GM21528 (cell line): ENCODE results near the gene EZR.

Experiments used
- ATAC-seq: cut with Tn5 transposase; IDR thresholded peaks from one replicate; pipeline ENCODE4 v1.9.1; 2021; ENCODE audit warnings: mild to moderate bottlenecking, moderate library complexity; ENCODE audit not compliant: unreplicated experiment, low FRiP score

The EZR gene

GRCh38 chr6:158819213-158819976, at the start of gene EZR:
TSS of gene EZR (minus strand) at chr6:158819368. CDS start at chr6:158818093, 1,275 bp downstream.
- ATAC-seq, result peak; percentile 45

GRCh38 chr6:158868122-158868480, 48.9 kb upstream of the EZR start:
- ATAC-seq, result no peak

GRCh38 chr6:158867381-158868121, 48.4 kb upstream of the EZR start:
- ATAC-seq, result no peak

GRCh38 chr6:158865769-158866168, 46.6 kb upstream of the EZR start:
- ATAC-seq, result no peak

- no peak for ATAC-seq
These were observed 44.5 kb upstream of the EZR start for GRCh38 chr6:158863646-158864045.

- no peak for ATAC-seq
These were observed 42.7 kb upstream of the EZR start for GRCh38 chr6:158861686-158862381.

- ATAC-seq, result no peak
These were observed 41.2 kb upstream of the EZR start for GRCh38 chr6:158860279-158860865.

- ATAC-seq, result no peak
These were observed 37.1 kb upstream of the EZR start for GRCh38 chr6:158856261-158856660.

GRCh38 chr6:158854214-158855101, 35.3 kb upstream of the EZR start:
- ATAC-seq, result no peak

GRCh38 chr6:158853880-158854213, 34.7 kb upstream of the EZR start:
- no peak for ATAC-seq

- ATAC-seq, result peak; percentile 92
These were observed 34.1 kb upstream of the EZR start for GRCh38 chr6:158853072-158853879.

GRCh38 chr6:158852312-158853071, 33.3 kb upstream of the EZR start:
- ATAC-seq, result no peak

GRCh38 chr6:158850807-158851115, 31.6 kb upstream of the EZR start:
- no peak for ATAC-seq

GRCh38 chr6:158849899-158850806, 31.0 kb upstream of the EZR start:
- ATAC-seq, result no peak

GRCh38 chr6:158848490-158848895, 29.3 kb upstream of the EZR start:
- no peak for ATAC-seq

GRCh38 chr6:158847786-158848185, 28.6 kb upstream of the EZR start:
- no peak for ATAC-seq

- ATAC-seq, result no peak
These were observed 27.9 kb upstream of the EZR start for GRCh38 chr6:158847012-158847529.
